GM12878 (cell line): ENCODE data around the gene PPP4C. TPM values are rescaled to one million over a fixed set of nuclear protein-coding genes. Genes with fewer than 3 reads are reported as not detected.

Source experiments
- ATAC-seq: fragments of 200-7000 bp; cut with Tn5 transposase; 3 replicates; pipeline ENCODE4 v1.9.1; 2020; ENCODE audit warnings: mild to moderate bottlenecking, moderate library complexity
- BruUV-seq: library from RNA; stranded (reverse); fragments of 400-500 nt; replicated peaks from 2 replicates; lab custom pipeline; 2021; lab: Mats Ljungman, UMichigan
- CTCF ChIA-PET: fragments of 300-600 bp; sonication (Branson Sonifier 250); formaldehyde crosslinking; extraction: SDS; loops from one replicate; lab custom pipeline; 2021; ENCODE audit warnings: inconsistent platforms; lab: Yijun Ruan, JAX
- POLR2A ChIA-PET: fragments of 350-600 bp; formaldehyde crosslinking; extraction: SDS; loops from one replicate; lab custom pipeline; 2021; ENCODE audit warnings: inconsistent platforms; lab: Charles Lee
- RAD21 ChIA-PET: fragments of 300-600 bp; sonication (Branson Sonifier 250); formaldehyde crosslinking; loops from one replicate; lab custom pipeline; 2023; ENCODE audit warnings: antibody characterized with exemption; ENCODE audit not compliant: unreplicated experiment; lab: Charles Lee
- SMC1A ChIA-PET: fragments of 300-600 bp; sonication (Branson Sonifier 250); formaldehyde crosslinking; loops from one replicate; lab custom pipeline; 2023; ENCODE audit not compliant: unreplicated experiment, uncharacterized antibody; lab: Charles Lee
- DNase-seq: peaks from one replicate; pipeline ENCODE4 v3.0.0-alpha.2; 2011; ENCODE audit warnings: low read depth, low spot score
- FAIRE-seq: peaks from 3 replicates; lab custom pipeline; 2011; peaks lifted over from hg19 to GRCh38; lab: Jason Lieb, UNC
- H2AFZ ChIP-seq: 2 replicates; pipeline ENCODE4 v1.6.0; 2011; ENCODE audit warnings: low read depth, low read length, control low read depth; ENCODE audit not compliant: control insufficient read depth
- H3K27ac ChIP-seq: 2 replicates; pipeline ENCODE4 v1.5.1; 2011; ENCODE audit warnings: control low read depth; ENCODE audit not compliant: control insufficient read depth, insufficient read depth
- H3K27me3 ChIP-seq, 2 experiments: replicated peaks in 1 of 2; 2 replicates each; pipeline versions ENCODE4 v1.6.0 to v1.6.1; 2011; ENCODE audit warnings: low read length in 1 of 2; ENCODE audit not compliant: control insufficient read depth in 2 of 2, insufficient read depth in 2 of 2
- H3K36me3 ChIP-seq, 2 experiments: 2 replicates each; pipeline ENCODE4 v1.5.1; 2011; ENCODE audit warnings: low read length in 1 of 2; ENCODE audit not compliant: control insufficient read depth in 2 of 2, insufficient read depth in 2 of 2
- H3K4me1 ChIP-seq: 2 replicates; pipeline ENCODE4 v1.6.1; 2011; ENCODE audit warnings: mild to moderate bottlenecking, low read length, moderate library complexity, mixed read lengths; ENCODE audit not compliant: control insufficient read depth, insufficient read depth
- H3K4me2 ChIP-seq: 2 replicates; pipeline ENCODE4 v1.6.0; 2011; ENCODE audit warnings: control low read depth; ENCODE audit not compliant: control insufficient read depth, insufficient read depth
- H3K4me3 ChIP-seq: fragments of 200-600 bp; sonication (generic); 2 replicates; pipeline ENCODE4 v1.5.1; 2016
- H3K79me2 ChIP-seq: 2 replicates; pipeline ENCODE4 v1.6.0; 2011; ENCODE audit warnings: low read length; ENCODE audit not compliant: control insufficient read depth, insufficient read depth
- H3K9ac ChIP-seq: 2 replicates; pipeline ENCODE4 v1.8.0; 2011; ENCODE audit warnings: low read length, control low read depth, mixed read lengths; ENCODE audit not compliant: control insufficient read depth, insufficient read depth
- H3K9me3 ChIP-seq: replicated peaks from 3 replicates; pipeline ENCODE4 v1.5.1; 2011; ENCODE audit warnings: mild to moderate bottlenecking, low read length; ENCODE audit not compliant: control insufficient read depth, insufficient read depth
- H4K20me1 ChIP-seq: 2 replicates; pipeline ENCODE4 v1.6.0; 2011; ENCODE audit not compliant: control insufficient read depth, insufficient read depth
- CBX5 ChIP-seq: sonication (generic); IDR thresholded peaks from 2 replicates; pipeline ENCODE4 v1.6.1; 2016; ENCODE audit warnings: low read depth, moderate library complexity, mild to moderate bottlenecking, inconsistent platforms
- FOS ChIP-seq: IDR thresholded peaks from 3 replicates; pipeline ENCODE4 v1.6.1; 2011; ENCODE audit warnings: borderline replicate concordance; ENCODE audit not compliant: insufficient read length; ENCODE audit errors: extremely low read depth
- HCFC1 ChIP-seq: fragments of 150-350 bp; IDR thresholded peaks from 2 replicates; pipeline ENCODE4 v1.6.1; 2014; ENCODE audit warnings: low read length
- HDAC6 ChIP-seq: fragments of 200-600 bp; sonication (generic); IDR thresholded peaks from one replicate; pipeline ENCODE4 v1.8.0; 2017; ENCODE audit warnings: antibody characterized with exemption; ENCODE audit not compliant: unreplicated experiment
- KAT2A ChIP-seq: conservative IDR thresholded peaks from 2 replicates; pipeline ENCODE4 v1.6.1; 2011; ENCODE audit warnings: low read depth, low read length; ENCODE audit not compliant: control insufficient read depth
- MEF2B ChIP-seq: fragments of 450-650 bp; IDR thresholded peaks from 2 replicates; pipeline ENCODE4 v1.6.1; 2018; ENCODE audit warnings: mild to moderate bottlenecking, moderate library complexity; ENCODE audit not compliant: partially characterized antibody, poor library complexity, severe bottlenecking
- NFXL1 ChIP-seq: fragments of 450-650 bp; IDR thresholded peaks from 2 replicates; pipeline ENCODE4 v1.6.1; 2017; ENCODE audit warnings: antibody characterized with exemption, mild to moderate bottlenecking, borderline replicate concordance
- POLR2A ChIP-seq: IDR thresholded peaks from 2 replicates; pipeline ENCODE4 v1.6.1; 2011; ENCODE audit warnings: low read depth, mild to moderate bottlenecking, low read length
- POLR2AphosphoS5 ChIP-seq: IDR thresholded peaks from 2 replicates; pipeline ENCODE4 v1.6.1; 2011; ENCODE audit warnings: mild to moderate bottlenecking, low read length, inconsistent platforms
- RAD21 ChIP-seq: IDR thresholded peaks from 2 replicates; pipeline ENCODE4 v1.6.1; 2011; ENCODE audit warnings: mild to moderate bottlenecking, low read depth, low read length, moderate library complexity; ENCODE audit not compliant: insufficient read depth
- RFX5 ChIP-seq: IDR thresholded peaks from 2 replicates; pipeline ENCODE4 v1.6.1; 2011; ENCODE audit warnings: low read depth, low read length, improper control_type of control experiment
- SMARCA5 ChIP-seq: fragments of 450-650 bp; IDR thresholded peaks from 2 replicates; pipeline ENCODE4 v1.6.1; 2017; ENCODE audit warnings: mild to moderate bottlenecking
- SREBF2 ChIP-seq: IDR thresholded peaks from 2 replicates; pipeline ENCODE4 v1.6.1; 2012; ENCODE audit warnings: mild to moderate bottlenecking, low read length
- TCF12 ChIP-seq: IDR thresholded peaks from 2 replicates; pipeline ENCODE4 v1.6.1; 2011; ENCODE audit warnings: low read depth, mild to moderate bottlenecking, low read length
- WRNIP1 ChIP-seq: IDR thresholded peaks from 2 replicates; pipeline ENCODE4 v1.6.1; 2011; ENCODE audit warnings: low read depth, low read length, improper control_type of control experiment, borderline replicate concordance
- ZNF24 ChIP-seq: fragments of 450-650 bp; IDR thresholded peaks from 2 replicates; pipeline ENCODE4 v1.6.1; 2017; ENCODE audit warnings: antibody characterized with exemption, mild to moderate bottlenecking
- ZNF622 ChIP-seq: fragments of 450-650 bp; IDR thresholded peaks from 2 replicates; pipeline ENCODE4 v1.6.1; 2017; ENCODE audit warnings: mild to moderate bottlenecking, inconsistent platforms
- WGBS: methylation state at CpG from one replicate; pipeline ENCODE4 v1.1.6; 2016; ENCODE audit warnings: low lambda C conversion rate; ENCODE audit not compliant: insufficient replicate concordance, insufficient coverage; ENCODE audit errors: missing lambda C conversion rate; 5-methylcytosine and 5-hydroxymethylcytosine counted together
- in situ Hi-C: fragments of 300-500 bp; cut with MboI; formaldehyde crosslinking; loops from 9 replicates; pipeline ENCODE4 v1.14.3; 2018; ENCODE audit warnings: mixed read lengths
- intact Hi-C: fragments of 100-400 bp; cut with micrococcal nuclease; formaldehyde crosslinking; loops from one replicate; pipeline ENCODE4 v1.14.2; 2022; ENCODE audit not compliant: unreplicated experiment
- polyA plus RNA-seq, 11 experiments: library from polyadenylated mRNA; depleted of rRNA in 4 of 11; unstranded in 6 of 11; stranded (reverse) in 5 of 11; fragments of >200 nt; fragmentation: Nextera tagmentation in 4 of 11; fragmentation: Illumina TruSeq in 1 of 11; extraction: Ambion mirVana in 4 of 11; extraction: Trizol in 1 of 11; gene quantifications; 1 replicate in 1 of 11; 2 replicates in 10 of 11; pipeline versions ENCODE4 v1.2.1 to v1.2.3, GENCODE V29; 2011 to 2016; ENCODE audit warnings: inconsistent platforms in 2 of 11, missing spikeins in 2 of 11, low read depth in 1 of 11
- total RNA-seq, 4 experiments: library from RNA; depleted of rRNA in 3 of 4; stranded (reverse); fragments of >200 nt in 3 of 4; fragmentation: Illumina TruSeq in 1 of 4; extraction: Trizol in 1 of 4; gene quantifications; 2 replicates each; pipeline versions ENCODE4 v1.2.1 to v1.2.3, GENCODE V29; 2013 to 2021
- TF ChIP-seq, protein P1 (sequence below): fragments of 450-650 bp; IDR thresholded peaks from 2 replicates; pipeline ENCODE4 v1.6.1; 2014; ENCODE audit warnings: mild to moderate bottlenecking

PPP4C gene
- total and polyA plus RNA-seq, 10 of the 15 experiments (the other 5 are each of a cell fraction or from before 2014, with no cell fraction given): 2.7 to 240 (median 124) TPM

DNA sequence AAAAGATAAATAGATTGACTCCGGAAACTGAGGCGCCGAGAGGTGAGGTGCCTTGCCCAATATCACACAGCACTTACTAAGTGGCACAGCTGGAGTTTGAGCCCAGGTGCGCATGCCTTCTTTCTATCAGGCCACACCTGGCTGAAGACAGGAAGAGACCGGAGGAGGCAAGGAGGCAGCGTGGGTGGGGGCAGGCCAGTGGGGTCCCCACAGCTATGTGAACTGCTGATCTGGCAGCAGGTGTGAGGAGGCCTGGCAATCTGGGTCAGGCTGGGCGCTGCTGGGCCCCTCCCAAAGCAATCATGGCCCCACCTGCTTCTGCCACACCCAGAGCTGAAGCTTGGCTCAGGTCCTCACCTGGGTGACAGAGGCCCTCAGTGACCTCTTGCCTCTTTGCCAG lies 39.4 kb downstream of the PPP4C start:
- ChIA-PET SMC1A (interaction anchor here (0.7 kb wide), 1 partner anchor 256 kb away, joined by 3 read pairs; no protein-coding TSS in a partner anchor), RAD21 (no interaction called here), POLR2A (interaction anchor here (0.5 to 1.4 kb wide), 3 partner anchors 13 to 65 kb away, joined by 4 to 8 read pairs (median 6); no protein-coding TSS in a partner anchor), CTCF (interaction anchor here (0.7 to 1.9 kb wide), 4 partner anchors 24 to 500 kb away, joined by 3 to 8 read pairs (median 6); partner anchors contain the start of gene TBX6)
- no peaks in the 10 kb centered on the region for H3K79me2 ChIP-seq
- no peak for DNase-seq
- no peak for ATAC-seq
- intact Hi-C loops (no loop called here), in situ Hi-C loops (no loop called here)
- H3K4me1 ChIP-seq: peaks cover 2% of the 10 kb centered on the region
- no peaks in the 10 kb centered on the region for H3K27me3 ChIP-seq
- H3K27ac ChIP-seq: no peak overlapping the region
- H3K9ac ChIP-seq: no peak overlapping the region
- H3K4me3 ChIP-seq: no peak overlapping the region
- no TSS peak for BruUV-seq
- WGBS: 47% methylated on average over 7 of the region's 7 CpGs
- no peaks in the 10 kb centered on the region for H4K20me1 ChIP-seq
- H3K9me3 ChIP-seq: no peaks in the 10 kb centered on the region
- no peak overlapping the region for H3K4me2 ChIP-seq
- TF ChIP-seq TCF12 (peak; percentile 48; the same call in 1 of the 2 replicates), WRNIP1 (no peak)
- FAIRE-seq: no peak
- no peaks in the 10 kb centered on the region; a peak in 1 of 4 replicates for H3K36me3 ChIP-seq
- no peak overlapping the region for H2AFZ ChIP-seq

GRCh38 chr16:30116291-30117207 lies 40.8 kb downstream of the PPP4C start:
- H3K4me2 ChIP-seq: no peak overlapping the region
- BruUV-seq: no TSS peak
- H4K20me1 ChIP-seq: no peaks in the 10 kb centered on the region
- H3K4me3 ChIP-seq: no peak overlapping the region
- POLR2A ChIA-PET: interaction anchor here (0.6 kb wide), 2 partner anchors 43 to 233 kb away, joined by 3 to 6 read pairs; no protein-coding TSS in a partner anchor
- H2AFZ ChIP-seq: no peak overlapping the region
- ATAC-seq (no peak), FAIRE-seq (no peak), DNase-seq (no peak)
- H3K36me3 ChIP-seq: no peaks in the 10 kb centered on the region; a peak in 1 of 4 replicates
- WGBS: 77% methylated on average over 14 of the region's 16 CpGs
- H3K9me3 ChIP-seq: no peaks in the 10 kb centered on the region
- in situ Hi-C loops (no loop called here), intact Hi-C loops (no loop called here)
- peaks cover 2% of the 10 kb centered on the region for H3K4me1 ChIP-seq
- CTCF ChIA-PET: interaction anchor here (1.0 to 1.9 kb wide), 3 partner anchors 25 to 293 kb away, joined by 3 to 7 read pairs (median 4); partner anchors contain the start of gene TBX6
- H3K27ac ChIP-seq: no peak overlapping the region
- H3K9ac ChIP-seq: no peak overlapping the region
- H3K79me2 ChIP-seq: no peaks in the 10 kb centered on the region
- RAD21 ChIA-PET: no interaction called here
- SMC1A ChIA-PET: no interaction called here
- H3K27me3 ChIP-seq: no peaks in the 10 kb centered on the region
- TF ChIP-seq CBX5 (no peak), ZNF24 (no peak), HCFC1 (no peak), RFX5 (no peak), SREBF2 (no peak), FOS (no peak), KAT2A (no peak), HDAC6 (no peak), POLR2AphosphoS5 (no peak), WRNIP1 (no peak), POLR2A (no peak), SMARCA5 (no peak), ZNF622 (no peak), MEF2B (no peak), RAD21 (no peak), NFXL1 (no peak)
- TF ChIP-seq, protein P1, sequence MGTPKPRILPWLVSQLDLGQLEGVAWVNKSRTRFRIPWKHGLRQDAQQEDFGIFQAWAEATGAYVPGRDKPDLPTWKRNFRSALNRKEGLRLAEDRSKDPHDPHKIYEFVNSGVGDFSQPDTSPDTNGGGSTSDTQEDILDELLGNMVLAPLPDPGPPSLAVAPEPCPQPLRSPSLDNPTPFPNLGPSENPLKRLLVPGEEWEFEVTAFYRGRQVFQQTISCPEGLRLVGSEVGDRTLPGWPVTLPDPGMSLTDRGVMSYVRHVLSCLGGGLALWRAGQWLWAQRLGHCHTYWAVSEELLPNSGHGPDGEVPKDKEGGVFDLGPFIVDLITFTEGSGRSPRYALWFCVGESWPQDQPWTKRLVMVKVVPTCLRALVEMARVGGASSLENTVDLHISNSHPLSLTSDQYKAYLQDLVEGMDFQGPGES: no peak
